ENCODE results near the gene UBTD2. TPM values are rescaled to one million over a fixed set of nuclear protein-coding genes. Genes with fewer than 3 reads are reported as not detected.

Gene UBTD2
- total RNA-seq, 4 donors from 2014 or later, result 6.0 to 11.4 (median 9.8) TPM

GRCh38 chr5:172303572-172304335 lies 20.2 kb upstream of the UBTD2 start:
- no peaks in the 10 kb centered on the region for H3K4me1 ChIP-seq
- intact Hi-C loops (cut with DNase I; ENCODE audit: low total_unique reads), result no loop called here
- DNase-seq, result no peak
- ATAC-seq, result peak; percentile 49 to 54
- TF ChIP-seq CTCF (IDR thresholded peaks at IDR 0.05 in 4 of 5, conservative IDR thresholded peaks at IDR 0.05 in 1 of 5) (no peak), POLR2A (IDR thresholded peaks at IDR 0.05) (no peak)
- no peak overlapping the region for H3K4me3 ChIP-seq
- in situ Hi-C loops (cut with MboI; ENCODE audit: low sequenced_read_pairs in 4 of 4), result no loop called here
- H3K36me3 ChIP-seq, result no peaks in the 10 kb centered on the region
- no peak overlapping the region for H3K27ac ChIP-seq
- H3K9me3 ChIP-seq, result peaks cover 0 to 3% (median 0%) of the 10 kb centered on the region in 3 donors
- no peaks in the 10 kb centered on the region for H3K27me3 ChIP-seq

- intact Hi-C loops (cut with DNase I; ENCODE audit: low total_unique reads), result no loop called here
- ATAC-seq (no peak), DNase-seq (no peak)
- Histone ChIP-seq H3K27ac (no peak overlapping the region), H3K4me3 (no peak overlapping the region), H3K4me1 (no peaks in the 10 kb centered on the region), H3K9me3 (peaks cover 0 to 3% (median 0%) of the 10 kb centered on the region in 3 donors), H3K27me3 (no peaks in the 10 kb centered on the region), H3K36me3 (no peaks in the 10 kb centered on the region)
- TF ChIP-seq CTCF (IDR thresholded peaks at IDR 0.05 in 4 of 5, conservative IDR thresholded peaks at IDR 0.05 in 1 of 5), result no peak
- TF ChIP-seq POLR2A (IDR thresholded peaks at IDR 0.05), result no peak
- in situ Hi-C loops (cut with MboI; ENCODE audit: low sequenced_read_pairs in 4 of 4), result no loop called here
Measured at GRCh38 chr5:172303162-172303561, 19.6 kb upstream of the UBTD2 start.

GRCh38 chr5:172302047-172302710 lies 18.6 kb upstream of the UBTD2 start:
- TF ChIP-seq CTCF (IDR thresholded peaks at IDR 0.05 in 4 of 5, conservative IDR thresholded peaks at IDR 0.05 in 1 of 5) (no peak), POLR2A (IDR thresholded peaks at IDR 0.05) (no peak)
- no peak overlapping the region for H3K27ac ChIP-seq
- DNase-seq (no peak), ATAC-seq (no peak)
- in situ Hi-C loops (cut with MboI; ENCODE audit: low sequenced_read_pairs in 4 of 4), result no loop called here
- H3K4me3 ChIP-seq, result no peak overlapping the region
- H3K9me3 ChIP-seq, result peaks cover 0 to 3% (median 0%) of the 10 kb centered on the region in 3 donors
- intact Hi-C loops (cut with DNase I; ENCODE audit: low total_unique reads), result no loop called here
- H3K27me3 ChIP-seq, result no peaks in the 10 kb centered on the region
- no peaks in the 10 kb centered on the region for H3K4me1 ChIP-seq
- H3K36me3 ChIP-seq, result no peaks in the 10 kb centered on the region

- no peaks in the 10 kb centered on the region for H3K36me3 ChIP-seq
- H3K27me3 ChIP-seq, result no peaks in the 10 kb centered on the region
- TF ChIP-seq CTCF (IDR thresholded peaks at IDR 0.05 in 4 of 5, conservative IDR thresholded peaks at IDR 0.05 in 1 of 5), result no peak
- no peak for TF ChIP-seq POLR2A (IDR thresholded peaks at IDR 0.05)
- H3K4me1 ChIP-seq, result no peaks in the 10 kb centered on the region
- no peak overlapping the region for H3K27ac ChIP-seq
- peaks cover 0 to 2% (median 0%) of the 10 kb centered on the region in 3 donors for H3K9me3 ChIP-seq
- in situ Hi-C loops (cut with MboI; ENCODE audit: low sequenced_read_pairs in 4 of 4) (loop anchor here in 3 of 4 donors (10.0 to 25.0 kb wide), 4 partner anchors 105 to 388 kb away; partner anchors contain the start of genes EFCAB9 (in 2 of the 3) and STK10 (in 1 of the 3)), intact Hi-C loops (cut with DNase I; ENCODE audit: low total_unique reads) (no loop called here)
- no peak overlapping the region for H3K4me3 ChIP-seq
- no peak for ATAC-seq
- no peak for DNase-seq
Measured at GRCh38 chr5:172299916-172300439, 16.4 kb upstream of the UBTD2 start.

Measured in gastrocnemius medialis (tissue), 4 donors.